H1 (cell line): Measurements from ENCODE around the gene LIPJ.

Experiments
- CHD1 ChIP-seq: IDR thresholded peaks from 2 replicates; pipeline ENCODE4 v1.6.1; 2012; ENCODE audit warnings: low read depth, low read length, improper control_type of control experiment
- CHD2 ChIP-seq: IDR thresholded peaks from 2 replicates; pipeline ENCODE4 v1.6.1; 2012; ENCODE audit warnings: low read length, improper control_type of control experiment
- CREB1 ChIP-seq: IDR thresholded peaks from 2 replicates; pipeline ENCODE4 v1.6.1; 2012; ENCODE audit warnings: inconsistent platforms
- CTBP2 ChIP-seq: IDR thresholded peaks from 2 replicates; pipeline ENCODE4 v1.7.0; 2011; ENCODE audit warnings: borderline replicate concordance, mild to moderate bottlenecking, moderate library complexity, mixed read lengths, low read length; ENCODE audit not compliant: insufficient read depth, insufficient read length
- EP300 ChIP-seq, 2 experiments: IDR thresholded peaks; 1 replicate in 1 of 2; 2 replicates in 1 of 2; pipeline ENCODE4 v1.6.1; 2011 to 2012; ENCODE audit warnings: low read depth in 2 of 2, low read length in 2 of 2, mild to moderate bottlenecking in 2 of 2, borderline replicate concordance in 1 of 2, inconsistent platforms in 1 of 2, moderate library complexity in 1 of 2
- JUND ChIP-seq: IDR thresholded peaks from 2 replicates; pipeline ENCODE4 v1.6.1; 2011; ENCODE audit warnings: mild to moderate bottlenecking, improper control_type of control experiment, low read length
- POLR2A ChIP-seq, 2 experiments: IDR thresholded peaks; 1 replicate in 1 of 2; 2 replicates in 1 of 2; pipeline ENCODE4 v1.6.1; 2011; ENCODE audit warnings: low read depth in 2 of 2, low read length in 2 of 2, mild to moderate bottlenecking in 2 of 2; ENCODE audit errors: control extremely low read depth in 1 of 2
- POLR2AphosphoS5 ChIP-seq: IDR thresholded peaks from 2 replicates; pipeline ENCODE4 v1.6.1; 2011; ENCODE audit warnings: low read depth, low read length
- RAD21 ChIP-seq, 2 experiments: IDR thresholded peaks in 1 of 2; conservative IDR thresholded peaks in 1 of 2; 2 replicates each; pipeline ENCODE4 v1.6.1; 2011; ENCODE audit warnings: low read depth in 2 of 2, low read length in 2 of 2, improper control_type of control experiment in 1 of 2, inconsistent platforms in 1 of 2, mild to moderate bottlenecking in 1 of 2, moderate library complexity in 1 of 2
- SIN3A ChIP-seq, 2 experiments: IDR thresholded peaks in 1 of 2; conservative IDR thresholded peaks in 1 of 2; 2 replicates each; pipeline ENCODE4 v1.6.1; 2011 to 2012; ENCODE audit warnings: low read length in 2 of 2, improper control_type of control experiment in 1 of 2, low read depth in 1 of 2, mild to moderate bottlenecking in 1 of 2
- ZNF274 ChIP-seq: IDR thresholded peaks from 2 replicates; pipeline ENCODE4 v1.7.0; 2012; ENCODE audit warnings: low read length, borderline replicate concordance; ENCODE audit errors: extremely low read depth
- TF ChIP-seq, protein P1 (sequence below), 3 experiments: IDR thresholded peaks; 1 replicate in 2 of 3; 2 replicates in 1 of 3; pipeline versions ENCODE4 v1.5.1 to v1.6.1; 2011; ENCODE audit warnings: low read length in 3 of 3, mild to moderate bottlenecking in 3 of 3, inconsistent platforms in 2 of 3, low read depth in 1 of 3, moderate library complexity in 1 of 3; ENCODE audit not compliant: insufficient read depth in 1 of 3; ENCODE audit errors: control extremely low read depth in 1 of 3

DNA sequence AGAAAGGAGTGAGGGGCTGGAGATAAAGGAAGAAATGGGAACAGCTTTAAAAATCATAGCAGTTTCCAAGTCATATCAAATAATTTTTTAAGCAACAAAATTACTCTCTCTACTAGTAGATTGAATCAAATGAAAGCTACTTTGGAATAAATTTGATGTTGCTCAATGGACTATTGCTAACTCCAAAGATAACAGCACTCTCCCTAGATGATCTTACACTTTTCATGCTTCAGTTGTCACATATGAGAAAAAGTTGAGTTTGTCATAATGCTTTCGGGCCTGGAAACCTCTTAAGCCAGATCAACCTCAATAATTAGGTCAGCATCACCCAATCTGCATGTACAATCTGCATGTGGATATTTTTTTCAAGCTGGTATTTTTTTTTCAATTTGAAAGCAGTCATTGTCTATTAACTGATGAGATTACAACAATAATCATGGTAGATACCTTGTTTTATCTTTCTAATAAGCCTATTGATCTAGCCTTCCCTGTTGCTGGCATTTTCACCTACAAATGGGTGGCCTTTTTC is 31.3 kb downstream of the LIPJ start:
- TF ChIP-seq, protein P1, sequence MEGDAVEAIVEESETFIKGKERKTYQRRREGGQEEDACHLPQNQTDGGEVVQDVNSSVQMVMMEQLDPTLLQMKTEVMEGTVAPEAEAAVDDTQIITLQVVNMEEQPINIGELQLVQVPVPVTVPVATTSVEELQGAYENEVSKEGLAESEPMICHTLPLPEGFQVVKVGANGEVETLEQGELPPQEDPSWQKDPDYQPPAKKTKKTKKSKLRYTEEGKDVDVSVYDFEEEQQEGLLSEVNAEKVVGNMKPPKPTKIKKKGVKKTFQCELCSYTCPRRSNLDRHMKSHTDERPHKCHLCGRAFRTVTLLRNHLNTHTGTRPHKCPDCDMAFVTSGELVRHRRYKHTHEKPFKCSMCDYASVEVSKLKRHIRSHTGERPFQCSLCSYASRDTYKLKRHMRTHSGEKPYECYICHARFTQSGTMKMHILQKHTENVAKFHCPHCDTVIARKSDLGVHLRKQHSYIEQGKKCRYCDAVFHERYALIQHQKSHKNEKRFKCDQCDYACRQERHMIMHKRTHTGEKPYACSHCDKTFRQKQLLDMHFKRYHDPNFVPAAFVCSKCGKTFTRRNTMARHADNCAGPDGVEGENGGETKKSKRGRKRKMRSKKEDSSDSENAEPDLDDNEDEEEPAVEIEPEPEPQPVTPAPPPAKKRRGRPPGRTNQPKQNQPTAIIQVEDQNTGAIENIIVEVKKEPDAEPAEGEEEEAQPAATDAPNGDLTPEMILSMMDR (IDR thresholded peaks at IDR 0.05; ENCODE audit: control extremely low read depth in 1 of 3, insufficient read depth in 1 of 3, low read depth in 1 of 3, low read length in 3 of 3) = no peak
- TF ChIP-seq EP300 (IDR thresholded peaks at IDR 0.05; ENCODE audit: borderline replicate concordance in 1 of 2, low read depth in 2 of 2, low read length in 2 of 2) (no peak), SIN3A (conservative IDR thresholded peaks at IDR 0.05 in 1 of 2, IDR thresholded peaks at IDR 0.05 in 1 of 2; ENCODE audit: low read depth in 1 of 2, low read length in 2 of 2) (no peak), ZNF274 (no peak), RAD21 (IDR thresholded peaks at IDR 0.05 in 1 of 2, conservative IDR thresholded peaks at IDR 0.05 in 1 of 2; ENCODE audit: low read depth in 2 of 2, low read length in 2 of 2) (no peak), CTBP2 (no peak), POLR2A (IDR thresholded peaks at IDR 0.05; ENCODE audit: control extremely low read depth in 1 of 2, low read depth in 2 of 2, low read length in 2 of 2) (no peak), CREB1 (no peak), POLR2AphosphoS5 (no peak), JUND (no peak), CHD2 (no peak), CHD1 (no peak)
